RWPE2 (cell line): ENCODE measurements around the gene FRMPD2.

ENCODE experiments used
- ATAC-seq: fragments of 200-7000 bp; cut with Tn5 transposase; 3 replicates; pipeline ENCODE4 v1.9.1; 2021; ENCODE audit warnings: low read depth
- DNase-seq: peaks from one replicate; pipeline ENCODE4 v3.0.0-alpha.2; 2020; ENCODE audit warnings: low spot score
- H3K27ac ChIP-seq: fragments of 450-650 bp; 2 replicates; pipeline ENCODE4 v1.5.1; 2017; ENCODE audit warnings: mild to moderate bottlenecking; ENCODE audit not compliant: poor library complexity, severe bottlenecking
- H3K27me3 ChIP-seq: fragments of 250-450 bp; sonication (Bioruptor Pico); 2 replicates; pipeline ENCODE4 v1.5.1; 2021; ENCODE audit warnings: mild to moderate bottlenecking, moderate library complexity; ENCODE audit not compliant: insufficient read depth, poor library complexity, severe bottlenecking
- H3K36me3 ChIP-seq: fragments of 250-450 bp; sonication (Bioruptor Pico); 2 replicates; pipeline ENCODE4 v1.5.1; 2020; ENCODE audit warnings: low read depth, mild to moderate bottlenecking, moderate library complexity
- H3K4me1 ChIP-seq: fragments of 250-450 bp; sonication (Bioruptor Pico); 2 replicates; pipeline ENCODE4 v1.5.1; 2021; ENCODE audit warnings: mild to moderate bottlenecking, moderate library complexity; ENCODE audit not compliant: insufficient read depth, poor library complexity, severe bottlenecking
- H3K4me3 ChIP-seq: fragments of 250-450 bp; sonication (Bioruptor Pico); 2 replicates; pipeline ENCODE4 v1.5.1; 2021; ENCODE audit warnings: mild to moderate bottlenecking, moderate library complexity; ENCODE audit not compliant: severe bottlenecking
- H3K9me3 ChIP-seq: fragments of 250-450 bp; sonication (Bioruptor Pico); 2 replicates; pipeline ENCODE4 v1.5.1; 2021; ENCODE audit warnings: mild to moderate bottlenecking, moderate library complexity; ENCODE audit not compliant: severe bottlenecking
- CTCF ChIP-seq: fragments of 450-650 bp; IDR thresholded peaks from one replicate; pipeline ENCODE4 v1.5.1; 2017; ENCODE audit warnings: mild to moderate bottlenecking, moderate library complexity; ENCODE audit not compliant: poor library complexity, severe bottlenecking

FRMPD2 gene

GRCh38 chr10:48206482-48207250 is 67.8 kb downstream of the FRMPD2 start:
- Histone ChIP-seq H3K4me1 (no peaks in the 10 kb centered on the region), H3K9me3 (no peaks in the 10 kb centered on the region), H3K27ac (no peak overlapping the region), H3K36me3 (no peaks in the 10 kb centered on the region), H3K4me3 (no peak overlapping the region), H3K27me3 (no peaks in the 10 kb centered on the region)
- no peak for ATAC-seq
- TF ChIP-seq CTCF = no peak
- no peak for DNase-seq

GRCh38 chr10:48205918-48206317 is 68.6 kb downstream of the FRMPD2 start:
- H3K4me3 ChIP-seq = no peak overlapping the region
- H3K36me3 ChIP-seq = no peaks in the 10 kb centered on the region
- TF ChIP-seq CTCF = no peak
- no peaks in the 10 kb centered on the region for H3K27me3 ChIP-seq
- H3K4me1 ChIP-seq = no peaks in the 10 kb centered on the region
- H3K9me3 ChIP-seq = no peaks in the 10 kb centered on the region
- ATAC-seq = no peak
- no peak for DNase-seq
- H3K27ac ChIP-seq = no peak overlapping the region

GRCh38 chr10:48199580-48200377 is 74.7 kb downstream of the FRMPD2 start:
- no peaks in the 10 kb centered on the region for H3K9me3 ChIP-seq
- H3K4me1 ChIP-seq = no peaks in the 10 kb centered on the region
- no peaks in the 10 kb centered on the region for H3K27me3 ChIP-seq
- no peak overlapping the region for H3K27ac ChIP-seq
- no peaks in the 10 kb centered on the region for H3K36me3 ChIP-seq
- no peak for TF ChIP-seq CTCF
- no peak overlapping the region for H3K4me3 ChIP-seq
- ATAC-seq (no peak), DNase-seq (no peak)

DNA sequence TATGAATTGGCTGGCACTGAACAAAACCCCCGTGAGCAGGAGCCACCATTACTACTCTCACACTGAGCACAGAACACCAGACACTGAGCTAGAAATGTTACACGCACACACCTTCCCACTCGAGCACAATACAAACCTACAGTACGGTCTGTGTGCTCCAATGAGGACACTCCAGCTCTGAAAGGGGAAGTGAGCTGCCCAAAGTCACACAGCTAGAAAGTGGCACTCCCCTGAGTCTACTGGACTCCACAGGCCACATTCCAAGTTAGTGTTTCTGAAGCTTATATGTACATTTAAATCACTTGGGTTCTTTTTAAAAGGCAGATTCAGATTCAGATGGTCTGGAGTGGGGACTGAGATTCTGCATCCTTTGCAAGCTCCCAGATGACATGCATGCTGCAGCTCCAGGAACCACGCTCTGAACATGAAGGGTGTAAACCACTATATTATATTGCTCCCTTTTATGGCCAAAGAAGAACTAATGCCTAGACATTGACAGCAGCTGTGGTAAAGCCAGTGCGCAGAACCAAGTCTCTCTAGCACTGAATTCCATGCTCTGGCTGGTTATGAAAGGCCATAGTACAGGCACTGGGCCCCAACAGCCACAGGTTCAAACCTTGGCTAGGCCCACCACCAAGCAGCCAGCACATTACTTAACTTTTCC is 77.1 kb downstream of the FRMPD2 start:
- TF ChIP-seq CTCF = no peak
- Histone ChIP-seq H3K27me3 (peaks cover 2% of the 10 kb centered on the region), H3K27ac (no peak overlapping the region), H3K4me3 (no peak overlapping the region), H3K9me3 (no peaks in the 10 kb centered on the region), H3K36me3 (no peaks in the 10 kb centered on the region), H3K4me1 (no peaks in the 10 kb centered on the region)
- no peak for ATAC-seq
- no peak for DNase-seq
